Right cardiac atrium (tissue), 5 donors: Measurements from ENCODE around the gene DSCAML1. TPM values are rescaled to one million over a fixed set of nuclear protein-coding genes. Genes with fewer than 3 reads are reported as not detected.
"Not testable (repeated sequence)": the region's sequence is repeated elsewhere in the genome, so short reads cannot be mapped to it uniquely, and the experiment has no call there.

Source experiments
- ATAC-seq, 2 donors: fragments of 200-7000 bp; cut with Tn5 transposase; one replicate each; pipeline versions ENCODE4 v1.8.0 to v1.9.1; 2020; ENCODE audit warnings: moderate library complexity in 2 of 2, mild to moderate bottlenecking in 1 of 2
- DNase-seq, 3 donors: peaks; one replicate each; pipeline ENCODE4 v3.0.0-alpha.2; 2020
- H3K27ac ChIP-seq: one replicate; pipeline ENCODE4 v1.5.1; 2013; ENCODE audit warnings: mild to moderate bottlenecking, low read length, control low read depth, moderate library complexity
- H3K27me3 ChIP-seq: one replicate; pipeline ENCODE4 v1.6.1; 2013; ENCODE audit not compliant: control insufficient read depth, insufficient read depth
- H3K4me1 ChIP-seq: one replicate; pipeline ENCODE4 v1.6.1; 2013; ENCODE audit warnings: low read length; ENCODE audit not compliant: control insufficient read depth, insufficient read depth
- H3K4me3 ChIP-seq: one replicate; pipeline ENCODE4 v1.5.1; 2013; ENCODE audit warnings: low read length, control low read depth
- H3K9me3 ChIP-seq: one replicate; pipeline ENCODE4 v1.6.1; 2013; ENCODE audit warnings: low read length; ENCODE audit not compliant: control insufficient read depth
- WGBS: extraction: QIAGEN DNeasy Blood & Tissue Kit; methylation state at CpG from one replicate; pipeline ENCODE4 v1.1.7; 2013; 5-methylcytosine and 5-hydroxymethylcytosine counted together
- intact Hi-C, 4 donors: fragments of 100-400 bp; cut with DNase I; formaldehyde crosslinking; loops; one replicate each; pipeline versions ENCODE4 v1.11.0 to v1.14.0; 2022 to 2023
- polyA plus RNA-seq: library from polyadenylated mRNA; stranded (reverse); fragments of 200-250 nt; gene quantifications from one replicate; pipeline ENCODE4 v1.2.3, GENCODE V29; 2013
- total RNA-seq, 4 donors: library from RNA; stranded (reverse); fragmentation: NEBNext Ultra II Directional; extraction: Animal tissue kit (Norgen Biotek cat#: 25700); gene quantifications; one replicate each; pipeline ENCODE4 v1.2.1, GENCODE V29; 2021
- donor health status: healthy with polysubstance abuse.
- donor health status: DM: no; HTN: yes; CAD: no.
- donor health status: DM: no; HTN: no; CAD: no.
- donor health status: DM: no; HTN: yes; CAD: no; lungs with severe emphysema.
- donor health status: DM: yes; HTN: yes; CAD: no.

The DSCAML1 gene
- total and polyA plus RNA-seq, 5 donors, result 0.45 to 1.4 (median 0.96) TPM

GRCh38 chr11:117409511-117409910 is 387.5 kb downstream of the DSCAML1 start:
- Histone ChIP-seq H3K27ac (no peak overlapping the region), H3K4me3 (no peak overlapping the region), H3K27me3 (no peaks in the 10 kb centered on the region), H3K4me1 (no peaks in the 10 kb centered on the region), H3K9me3 (no peaks in the 10 kb centered on the region)
- intact Hi-C loops, result no loop called here
- ATAC-seq (no peak), DNase-seq (no peak)
- WGBS, result 92% methylated on average over 12 of the region's 12 CpGs

GRCh38 chr11:117408356-117408755 is 388.7 kb downstream of the DSCAML1 start:
- H3K4me3 ChIP-seq, result no peak overlapping the region
- ATAC-seq (no peak), DNase-seq (no peak)
- H3K27ac ChIP-seq, result no peak overlapping the region
- 96% methylated on average over 3 of the region's 3 CpGs for WGBS
- no peaks in the 10 kb centered on the region for H3K27me3 ChIP-seq
- no peaks in the 10 kb centered on the region for H3K9me3 ChIP-seq
- no peaks in the 10 kb centered on the region for H3K4me1 ChIP-seq
- intact Hi-C loops, result no loop called here

GRCh38 chr11:117407016-117407415 is 390.0 kb downstream of the DSCAML1 start:
- over 99% methylated on average over 6 of the region's 6 CpGs for WGBS
- H3K27me3 ChIP-seq, result no peaks in the 10 kb centered on the region
- no peak overlapping the region for H3K27ac ChIP-seq
- no peaks in the 10 kb centered on the region for H3K4me1 ChIP-seq
- no peak for DNase-seq
- no peak for ATAC-seq
- no peak overlapping the region for H3K4me3 ChIP-seq
- H3K9me3 ChIP-seq, result no peaks in the 10 kb centered on the region
- intact Hi-C loops, result no loop called here

GRCh38 chr11:117405898-117406297 is 391.1 kb downstream of the DSCAML1 start:
- H3K9me3 ChIP-seq, H3K27ac ChIP-seq, H3K4me1 ChIP-seq, intact Hi-C loops, ATAC-seq, H3K27me3 ChIP-seq, H3K4me3 ChIP-seq, DNase-seq: not testable (repeated sequence)
- 98% methylated on average over 2 of the region's 2 CpGs for WGBS

- H3K27ac ChIP-seq, intact Hi-C loops, H3K27me3 ChIP-seq, H3K9me3 ChIP-seq, H3K4me3 ChIP-seq, DNase-seq, H3K4me1 ChIP-seq, ATAC-seq: not testable (repeated sequence)
- 98% methylated on average over 2 of the region's 2 CpGs for WGBS
Measured at GRCh38 chr11:117399100-117399840, 397.7 kb downstream of the DSCAML1 start.

- H3K4me1 ChIP-seq, ATAC-seq, intact Hi-C loops, H3K4me3 ChIP-seq, DNase-seq, H3K27me3 ChIP-seq, H3K27ac ChIP-seq, H3K9me3 ChIP-seq: not testable (repeated sequence)
- WGBS, result 96% methylated on average over 2 of the region's 2 CpGs
Measured at GRCh38 chr11:117398618-117399017, 398.4 kb downstream of the DSCAML1 start.

- no peak overlapping the region for H3K27ac ChIP-seq
- 97% methylated on average over 8 of the region's 8 CpGs for WGBS
- DNase-seq (no peak), ATAC-seq (no peak)
- H3K9me3 ChIP-seq, result no peaks in the 10 kb centered on the region
- H3K4me1 ChIP-seq, result no peaks in the 10 kb centered on the region
- intact Hi-C loops, result no loop called here
- H3K27me3 ChIP-seq, result no peaks in the 10 kb centered on the region
- no peak overlapping the region for H3K4me3 ChIP-seq
Measured at GRCh38 chr11:117396970-117397369, 400.0 kb downstream of the DSCAML1 start.

- 84% methylated on average over 4 of the region's 4 CpGs for WGBS
- no peak for ATAC-seq
- no peaks in the 10 kb centered on the region for H3K9me3 ChIP-seq
- no peaks in the 10 kb centered on the region for H3K27me3 ChIP-seq
- H3K4me3 ChIP-seq, result no peak overlapping the region
- intact Hi-C loops, result no loop called here
- no peak for DNase-seq
- H3K4me1 ChIP-seq, result no peaks in the 10 kb centered on the region
- H3K27ac ChIP-seq, result no peak overlapping the region
Measured at GRCh38 chr11:117395476-117395875, 401.5 kb downstream of the DSCAML1 start.

GRCh38 chr11:117394221-117394925 is 402.6 kb downstream of the DSCAML1 start:
- Histone ChIP-seq H3K4me1 (no peaks in the 10 kb centered on the region), H3K9me3 (no peaks in the 10 kb centered on the region), H3K27me3 (no peaks in the 10 kb centered on the region), H3K4me3 (no peak overlapping the region), H3K27ac (no peak overlapping the region)
- no peak for DNase-seq
- 93% methylated on average over 14 of the region's 14 CpGs for WGBS
- intact Hi-C loops, result no loop called here
- ATAC-seq, result no peak

GRCh38 chr11:117392979-117393378 is 404.0 kb downstream of the DSCAML1 start:
- Histone ChIP-seq H3K4me3 (no peak overlapping the region), H3K27me3 (no peaks in the 10 kb centered on the region), H3K9me3 (no peaks in the 10 kb centered on the region), H3K27ac (no peak overlapping the region), H3K4me1 (no peaks in the 10 kb centered on the region)
- intact Hi-C loops, result no loop called here
- ATAC-seq (no peak), DNase-seq (no peak)
- WGBS, result 93% methylated on average over 8 of the region's 8 CpGs

GRCh38 chr11:117392001-117392690 is 404.9 kb downstream of the DSCAML1 start:
- Histone ChIP-seq H3K9me3 (no peaks in the 10 kb centered on the region), H3K27me3 (no peaks in the 10 kb centered on the region), H3K4me3 (no peak overlapping the region), H3K27ac (no peak overlapping the region), H3K4me1 (no peaks in the 10 kb centered on the region)
- DNase-seq (peak in 1 of 3 donors; percentile 24), ATAC-seq (no peak)
- intact Hi-C loops, result no loop called here
- 87% methylated on average over 12 of the region's 12 CpGs for WGBS
